K562 (cell line): ENCODE measurements around the gene YPEL4.

Experiments used
- KLF6 ChIP-seq: fragments of 250-450 bp; sonication (Bioruptor Pico); IDR thresholded peaks from 2 replicates; pipeline ENCODE4 v1.4.0; 2020; ENCODE audit warnings: mild to moderate bottlenecking, moderate library complexity, borderline replicate concordance
- NFYB ChIP-seq: IDR thresholded peaks from 2 replicates; pipeline ENCODE4 v1.6.1; 2011; ENCODE audit warnings: mild to moderate bottlenecking, moderate library complexity; ENCODE audit not compliant: insufficient read length; ENCODE audit errors: extremely low read depth

GRCh38 chr11:57648801-57649735 lies 644 bp downstream of the YPEL4 start:
- TF ChIP-seq NFYB (no peak), KLF6 (CRISPR knock-in tag) (no peak)
